ENCODE data around the gene IQCE.

DNA sequence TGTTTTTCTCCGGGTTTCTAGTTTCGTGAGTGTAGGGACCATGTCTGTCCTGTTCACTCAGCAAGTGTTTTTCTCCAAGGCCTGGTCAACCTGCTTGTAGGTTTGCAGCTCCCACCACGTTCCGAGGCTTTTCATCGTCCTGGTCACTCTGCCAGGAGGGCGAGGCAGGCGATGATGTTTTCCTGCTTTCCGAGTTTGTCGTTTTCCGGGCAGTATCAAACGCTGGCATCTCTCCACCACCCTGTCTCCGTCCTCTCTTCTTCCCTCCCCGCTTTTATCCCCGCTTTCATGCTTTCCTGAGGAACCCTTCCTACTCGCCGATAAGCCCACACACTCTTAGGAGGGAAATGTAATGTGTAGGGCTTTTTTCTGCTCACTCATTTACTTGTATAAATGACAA, 11.2 kb downstream of the IQCE start:
- TF ChIP-seq, protein P1, sequence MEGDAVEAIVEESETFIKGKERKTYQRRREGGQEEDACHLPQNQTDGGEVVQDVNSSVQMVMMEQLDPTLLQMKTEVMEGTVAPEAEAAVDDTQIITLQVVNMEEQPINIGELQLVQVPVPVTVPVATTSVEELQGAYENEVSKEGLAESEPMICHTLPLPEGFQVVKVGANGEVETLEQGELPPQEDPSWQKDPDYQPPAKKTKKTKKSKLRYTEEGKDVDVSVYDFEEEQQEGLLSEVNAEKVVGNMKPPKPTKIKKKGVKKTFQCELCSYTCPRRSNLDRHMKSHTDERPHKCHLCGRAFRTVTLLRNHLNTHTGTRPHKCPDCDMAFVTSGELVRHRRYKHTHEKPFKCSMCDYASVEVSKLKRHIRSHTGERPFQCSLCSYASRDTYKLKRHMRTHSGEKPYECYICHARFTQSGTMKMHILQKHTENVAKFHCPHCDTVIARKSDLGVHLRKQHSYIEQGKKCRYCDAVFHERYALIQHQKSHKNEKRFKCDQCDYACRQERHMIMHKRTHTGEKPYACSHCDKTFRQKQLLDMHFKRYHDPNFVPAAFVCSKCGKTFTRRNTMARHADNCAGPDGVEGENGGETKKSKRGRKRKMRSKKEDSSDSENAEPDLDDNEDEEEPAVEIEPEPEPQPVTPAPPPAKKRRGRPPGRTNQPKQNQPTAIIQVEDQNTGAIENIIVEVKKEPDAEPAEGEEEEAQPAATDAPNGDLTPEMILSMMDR (IDR thresholded peaks at IDR 0.05) = no peak
- TF ChIP-seq POLR2A (IDR thresholded peaks at IDR 0.05) = no peak
- TF ChIP-seq POLR2AphosphoS5 (IDR thresholded peaks at IDR 0.05) = no peak
- TF ChIP-seq EP300 (IDR thresholded peaks at IDR 0.05) = no peak

All from upper lobe of left lung (tissue), 4 donors.